GM21528 (cell line): ENCODE measurements around the gene C11orf21.
A peak's percentile ranks its signal among the peaks of the same experiment; 100 is the strongest.
"Not testable (repeated sequence)": the region's sequence is repeated elsewhere in the genome, so short reads cannot be mapped to it uniquely, and the experiment has no call there.

Experiments
- ATAC-seq: cut with Tn5 transposase; IDR thresholded peaks from one replicate; pipeline ENCODE4 v1.9.1; 2021; ENCODE audit warnings: mild to moderate bottlenecking, moderate library complexity; ENCODE audit not compliant: unreplicated experiment, low FRiP score

C11orf21 gene

GRCh38 chr11:2301631-2302305 is at the start of gene C11orf21, which contains the start of gene TSPAN32:
Gene C11orf21 (minus strand): TSS chr11:2301918. CDS start chr11:2301808, 110 bp downstream.
Gene TSPAN32 (plus strand): TSS chr11:2302013. CDS start chr11:2302150, 137 bp downstream.
- ATAC-seq = peak; percentile 47

GRCh38 chr11:2348986-2349385 is 47.3 kb upstream of the C11orf21 start:
- ATAC-seq = no peak

GRCh38 chr11:2347308-2347830 is 45.7 kb upstream of the C11orf21 start:
- ATAC-seq = no peak

GRCh38 chr11:2346586-2347307 is 45.0 kb upstream of the C11orf21 start:
- no peak for ATAC-seq

- no peak for ATAC-seq
Measured at GRCh38 chr11:2346014-2346413, 44.3 kb upstream of the C11orf21 start.

GRCh38 chr11:2345050-2345449 is 43.3 kb upstream of the C11orf21 start:
- ATAC-seq = no peak

GRCh38 chr11:2343502-2343901 is 41.8 kb upstream of the C11orf21 start:
- no peak for ATAC-seq

GRCh38 chr11:2342981-2343380 is 41.3 kb upstream of the C11orf21 start:
- ATAC-seq = no peak

GRCh38 chr11:2342557-2342956 is 40.8 kb upstream of the C11orf21 start:
- ATAC-seq = no peak

GRCh38 chr11:2338760-2339159 is 37.0 kb upstream of the C11orf21 start:
- not testable (repeated sequence) for ATAC-seq

GRCh38 chr11:2335286-2335685 is 33.6 kb upstream of the C11orf21 start:
- not testable (repeated sequence) for ATAC-seq

GRCh38 chr11:2333486-2334205 is 31.9 kb upstream of the C11orf21 start:
- not testable (repeated sequence) for ATAC-seq

- not testable (repeated sequence) for ATAC-seq
Measured at GRCh38 chr11:2332569-2332968, 30.9 kb upstream of the C11orf21 start.

GRCh38 chr11:2331404-2331803 is 29.7 kb upstream of the C11orf21 start:
- no peak for ATAC-seq

- ATAC-seq = no peak
Measured at GRCh38 chr11:2330696-2331095, 29.0 kb upstream of the C11orf21 start.

GRCh38 chr11:2329551-2329950 is 27.8 kb upstream of the C11orf21 start:
- ATAC-seq = no peak

GRCh38 chr11:2328656-2329354 is 27.1 kb upstream of the C11orf21 start:
- no peak for ATAC-seq

GRCh38 chr11:2328021-2328420 is 26.3 kb upstream of the C11orf21 start:
- ATAC-seq = no peak

- ATAC-seq = no peak
Measured at GRCh38 chr11:2327032-2327431, 25.3 kb upstream of the C11orf21 start.

GRCh38 chr11:2325719-2326118 is 24.0 kb upstream of the C11orf21 start:
- ATAC-seq = no peak
